Fibroblast of lung (primary cell): ENCODE data around the gene SLC22A23. TPM values are rescaled to one million over a fixed set of nuclear protein-coding genes. Genes with fewer than 3 reads are reported as not detected.
"Not testable (repeated sequence)": the region's sequence is repeated elsewhere in the genome, so short reads cannot be mapped to it uniquely, and the experiment has no call there.

ENCODE experiments used
- DNase-seq, 2 donors: peaks; one replicate each; pipeline versions ENCODE4 v3.0.0 to v3.0.0-alpha.2; 2010; ENCODE audit warnings: low read depth in 2 of 2
- H2AFZ ChIP-seq: 2 replicates; pipeline ENCODE4 v1.5.1; 2012; ENCODE audit warnings: low read length, control low read depth, inconsistent platforms
- H3K27ac ChIP-seq: 2 replicates; pipeline ENCODE4 v1.5.1; 2011; ENCODE audit warnings: low read length, control low read depth; ENCODE audit not compliant: insufficient read depth
- H3K27me3 ChIP-seq: 2 replicates; pipeline ENCODE4 v1.5.1; 2011; ENCODE audit warnings: mild to moderate bottlenecking, low read length; ENCODE audit not compliant: control insufficient read depth, insufficient read depth
- H3K36me3 ChIP-seq: 2 replicates; pipeline ENCODE4 v1.5.1; 2011; ENCODE audit warnings: low read length; ENCODE audit not compliant: control insufficient read depth, insufficient read depth
- H3K4me1 ChIP-seq: 2 replicates; pipeline ENCODE4 v1.5.1; 2011; ENCODE audit warnings: low read length; ENCODE audit not compliant: control insufficient read depth, insufficient read depth; ENCODE audit errors: extremely low read depth
- H3K4me2 ChIP-seq: 2 replicates; pipeline ENCODE4 v1.5.1; 2011; ENCODE audit warnings: low read length, control low read depth; ENCODE audit not compliant: insufficient read depth; ENCODE audit errors: extremely low read depth
- H3K4me3 ChIP-seq, 4 experiments: fragments of 200-600 bp in 1 of 4; sonication (generic) in 1 of 4; replicated peaks in 1 of 4; 2 replicates each; pipeline ENCODE4 v1.5.1; 2011 to 2016; ENCODE audit warnings: low read length in 4 of 4, low read depth in 3 of 4, mild to moderate bottlenecking in 3 of 4, control low read depth in 2 of 4, inconsistent platforms in 1 of 4, mixed read lengths in 1 of 4; ENCODE audit not compliant: insufficient read depth in 1 of 4; ENCODE audit errors: control extremely low read depth in 1 of 4
- H3K79me2 ChIP-seq: 2 replicates; pipeline ENCODE4 v1.5.1; 2012; ENCODE audit warnings: mild to moderate bottlenecking, low read length, inconsistent platforms; ENCODE audit not compliant: control insufficient read depth, insufficient read depth
- H3K9ac ChIP-seq: 2 replicates; pipeline ENCODE4 v1.5.1; 2011; ENCODE audit warnings: mild to moderate bottlenecking, low read length, control low read depth; ENCODE audit not compliant: insufficient read depth
- H3K9me3 ChIP-seq: 2 replicates; pipeline ENCODE4 v1.5.1; 2012; ENCODE audit warnings: low read depth, low read length; ENCODE audit not compliant: control insufficient read depth, insufficient read depth
- H4K20me1 ChIP-seq: 2 replicates; pipeline ENCODE4 v1.5.1; 2011; ENCODE audit warnings: low read length; ENCODE audit not compliant: control insufficient read depth, insufficient read depth; ENCODE audit errors: extremely low read depth
- EZH2 ChIP-seq: IDR thresholded peaks from 2 replicates; pipeline ENCODE4 v1.5.1; 2012; ENCODE audit warnings: low read length, control low read depth, mild to moderate bottlenecking; ENCODE audit errors: missing control alignments
- polyA plus RNA-seq, 2 donors: library from polyadenylated mRNA; depleted of rRNA in 1 of 2; stranded (reverse) in 1 of 2; unstranded in 1 of 2; fragments of >200 nt; gene quantifications; 2 replicates each; pipeline ENCODE4 v1.2.1, GENCODE V29; 2011 to 2012; ENCODE audit warnings: missing spikeins in 1 of 2
- total RNA-seq: library from RNA; depleted of rRNA; stranded (reverse); fragments of >200 nt; gene quantifications from 2 replicates; pipeline ENCODE4 v1.2.1, GENCODE V29; 2014
- TF ChIP-seq, protein P1 (sequence below), 2 donors: IDR thresholded peaks in 1 of 2; conservative IDR thresholded peaks in 1 of 2; 1 replicate in 1 of 2; 2 replicates in 1 of 2; pipeline ENCODE4 v1.5.1; 2011 to 2012; ENCODE audit warnings: low read length in 2 of 2, control low read depth in 1 of 2, inconsistent platforms in 1 of 2, low read depth in 1 of 2, mild to moderate bottlenecking in 1 of 2

Gene SLC22A23
- total and polyA plus RNA-seq, 2 donors (not counting 1 experiment from before 2014, with no cell fraction given) = 0.37 to 3.0 TPM

DNA sequence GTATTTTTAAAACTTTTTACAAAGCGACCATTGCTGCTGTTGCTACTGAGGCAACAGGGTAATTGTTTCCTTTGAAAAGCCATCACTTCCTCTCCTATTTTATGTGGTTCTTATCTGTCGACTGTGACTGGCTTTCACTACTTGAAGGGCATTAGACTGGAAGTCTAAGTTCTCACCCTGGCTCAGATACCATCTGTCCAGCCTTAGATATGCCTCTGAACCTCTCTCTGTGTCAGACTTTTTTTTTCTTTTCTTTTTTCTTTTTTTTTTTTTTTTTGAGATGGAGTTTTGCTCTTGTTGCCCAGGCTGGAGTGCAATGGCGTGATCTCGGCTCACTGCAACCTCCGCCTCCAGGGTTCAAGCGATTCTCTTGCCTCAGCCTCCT lies 78.5 kb downstream of the SLC22A23 start:
- H3K9ac ChIP-seq, H3K79me2 ChIP-seq, H3K27ac ChIP-seq, H3K27me3 ChIP-seq, H3K9me3 ChIP-seq, H4K20me1 ChIP-seq, H2AFZ ChIP-seq, H3K4me3 ChIP-seq, H3K36me3 ChIP-seq, H3K4me1 ChIP-seq, H3K4me2 ChIP-seq, DNase-seq: not testable (repeated sequence)

DNA sequence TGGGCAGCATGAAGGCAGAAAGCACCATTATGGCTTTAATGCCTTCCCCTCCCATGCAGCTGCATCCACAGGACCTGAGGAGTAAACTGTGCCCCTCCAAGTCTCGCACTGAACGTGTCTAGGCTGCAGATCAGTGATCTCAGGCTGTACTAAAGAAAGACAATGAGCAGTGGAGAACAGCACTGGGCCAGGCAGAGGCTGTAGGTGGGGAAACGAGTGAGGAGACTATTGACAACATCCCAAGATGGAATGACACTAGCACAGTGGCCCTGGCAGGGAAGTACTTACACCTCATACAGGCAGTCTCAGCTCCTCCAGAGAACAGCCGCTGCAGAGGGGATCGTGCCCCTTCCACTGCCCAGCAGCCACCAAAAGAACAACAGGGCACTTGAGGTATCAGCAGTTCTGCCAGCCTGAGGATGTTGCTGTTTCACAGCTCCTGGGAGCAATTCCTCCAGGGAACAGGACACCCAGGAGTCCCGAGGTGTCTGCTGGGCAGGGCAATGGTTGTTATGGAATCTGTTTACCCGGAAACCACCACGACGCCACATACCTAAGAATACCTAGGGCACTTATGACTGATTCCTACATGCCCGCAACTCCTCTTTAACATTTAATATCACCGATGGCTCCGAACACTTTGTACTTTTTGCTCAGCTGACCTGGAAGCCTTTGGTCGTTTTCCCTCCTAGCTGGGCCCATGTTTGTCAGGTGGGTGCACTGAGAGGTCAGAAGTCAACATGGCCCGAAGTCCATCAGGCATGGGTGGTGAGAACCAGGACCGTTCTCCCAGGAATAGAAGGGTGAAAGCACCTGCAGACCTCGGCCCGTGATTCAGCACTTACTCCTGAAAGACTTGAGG lies 79.1 kb downstream of the SLC22A23 start:
- peak in 1 of 2 donors; percentile 49 for DNase-seq
- Histone ChIP-seq H3K4me2 (no peak overlapping the region), H3K4me1 (no peaks in the 10 kb centered on the region), H3K27me3 (no peaks in the 10 kb centered on the region), H3K9me3 (no peaks in the 10 kb centered on the region), H4K20me1 (no peaks in the 10 kb centered on the region), H3K9ac (no peak overlapping the region), H3K36me3 (no peaks in the 10 kb centered on the region), H3K4me3 (no peak overlapping the region), H3K27ac (no peak overlapping the region), H3K79me2 (no peaks in the 10 kb centered on the region), H2AFZ (no peak overlapping the region)
- TF ChIP-seq, protein P1, sequence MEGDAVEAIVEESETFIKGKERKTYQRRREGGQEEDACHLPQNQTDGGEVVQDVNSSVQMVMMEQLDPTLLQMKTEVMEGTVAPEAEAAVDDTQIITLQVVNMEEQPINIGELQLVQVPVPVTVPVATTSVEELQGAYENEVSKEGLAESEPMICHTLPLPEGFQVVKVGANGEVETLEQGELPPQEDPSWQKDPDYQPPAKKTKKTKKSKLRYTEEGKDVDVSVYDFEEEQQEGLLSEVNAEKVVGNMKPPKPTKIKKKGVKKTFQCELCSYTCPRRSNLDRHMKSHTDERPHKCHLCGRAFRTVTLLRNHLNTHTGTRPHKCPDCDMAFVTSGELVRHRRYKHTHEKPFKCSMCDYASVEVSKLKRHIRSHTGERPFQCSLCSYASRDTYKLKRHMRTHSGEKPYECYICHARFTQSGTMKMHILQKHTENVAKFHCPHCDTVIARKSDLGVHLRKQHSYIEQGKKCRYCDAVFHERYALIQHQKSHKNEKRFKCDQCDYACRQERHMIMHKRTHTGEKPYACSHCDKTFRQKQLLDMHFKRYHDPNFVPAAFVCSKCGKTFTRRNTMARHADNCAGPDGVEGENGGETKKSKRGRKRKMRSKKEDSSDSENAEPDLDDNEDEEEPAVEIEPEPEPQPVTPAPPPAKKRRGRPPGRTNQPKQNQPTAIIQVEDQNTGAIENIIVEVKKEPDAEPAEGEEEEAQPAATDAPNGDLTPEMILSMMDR (conservative IDR thresholded peaks at IDR 0.05 in 1 of 2, IDR thresholded peaks at IDR 0.05 in 1 of 2; ENCODE audit: low read depth in 1 of 2, low read length in 2 of 2) = no peak
- TF ChIP-seq EZH2 = no peak

GRCh38 chr6:3376893-3377535 lies 79.8 kb downstream of the SLC22A23 start:
- no peaks in the 10 kb centered on the region for H3K9me3 ChIP-seq
- H3K79me2 ChIP-seq = no peaks in the 10 kb centered on the region
- no peaks in the 10 kb centered on the region for H4K20me1 ChIP-seq
- H3K27ac ChIP-seq = no peak overlapping the region
- H3K9ac ChIP-seq = no peak overlapping the region
- no peaks in the 10 kb centered on the region for H3K4me1 ChIP-seq
- no peaks in the 10 kb centered on the region for H3K36me3 ChIP-seq
- TF ChIP-seq EZH2 = no peak
- TF ChIP-seq, protein P1 (conservative IDR thresholded peaks at IDR 0.05 in 1 of 2, IDR thresholded peaks at IDR 0.05 in 1 of 2; ENCODE audit: low read depth in 1 of 2, low read length in 2 of 2) = no peak
- H3K4me2 ChIP-seq = no peak overlapping the region
- peak in 1 of 2 donors; percentile 40 for DNase-seq
- H3K27me3 ChIP-seq = no peaks in the 10 kb centered on the region
- H3K4me3 ChIP-seq = no peak overlapping the region
- H2AFZ ChIP-seq = no peak overlapping the region
